ENCODE data around the gene CCDC85C. TPM values are rescaled to one million over a fixed set of nuclear protein-coding genes. Genes with fewer than 3 reads are reported as not detected.
A peak's percentile ranks its signal among the peaks of the same experiment; 100 is the strongest.

The CCDC85C gene
- total RNA-seq, 2 experiments from 2014 or later, result 10.2 to 11.7 TPM

- no peak for DNase-seq
- ChIA-PET POLR2A (interaction anchor here (1.1 kb wide), 1 partner anchor 128 kb away, joined by 3 read pairs; the partner anchor contains the start of genes CCNK and SETD3), CTCF (interaction anchor here (1.4 to 1.7 kb wide), 2 partner anchors 14 to 91 kb away, joined by 3 to 4 read pairs; no protein-coding TSS in a partner anchor)
- Mint-ChIP-seq H3K36me3 (ENCODE audit: low read depth) (no peaks in the 10 kb centered on the region), H3K27ac (no peak overlapping the region), H3K27me3 (no peaks in the 10 kb centered on the region), H3K4me1 (peaks cover 7% of the 10 kb centered on the region), H3K4me3 (no peak overlapping the region), H3K9me3 (no peaks in the 10 kb centered on the region)
Measured at GRCh38 chr14:99608591-99608990, 4.6 kb upstream of the CCDC85C start.

DNA sequence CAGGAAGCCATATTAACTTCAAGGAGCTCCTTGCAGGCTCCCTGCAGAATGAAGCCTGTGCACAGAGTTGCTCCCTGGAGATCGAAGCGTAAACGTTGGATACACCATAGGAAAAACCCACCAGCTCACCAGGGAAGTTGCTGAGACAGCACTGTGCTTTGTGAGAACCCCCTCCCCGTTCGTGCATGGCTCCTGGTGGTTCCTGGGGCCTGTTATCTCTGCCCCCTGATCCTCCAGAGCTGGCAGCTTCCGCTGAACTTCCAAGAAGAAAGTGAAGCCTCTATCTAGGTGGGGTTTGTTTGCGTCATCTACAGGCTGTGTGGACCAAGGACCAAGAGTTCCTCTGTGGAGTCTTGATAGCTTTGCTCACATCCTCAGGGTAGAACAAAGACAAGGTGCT is 2.4 kb upstream of the CCDC85C start:
- no peak for DNase-seq
- H3K4me1 Mint-ChIP-seq, result peaks cover 20% of the 10 kb centered on the region
- peaks cover 5% of the 10 kb centered on the region for H3K27me3 Mint-ChIP-seq
- no peak overlapping the region for H3K4me3 Mint-ChIP-seq
- no peaks in the 10 kb centered on the region for H3K9me3 Mint-ChIP-seq
- CTCF ChIA-PET, result interaction anchor here (1.0 kb wide), 1 partner anchor 22 kb away, joined by 4 read pairs; no protein-coding TSS in a partner anchor
- POLR2A ChIA-PET, result interaction anchor here (0.9 to 3.7 kb wide), 3 partner anchors 12 to 125 kb away, joined by 4 to 52 read pairs (median 6); partner anchors contain the start of genes CCNK, CYP46A1 and SETD3
- no peaks in the 10 kb centered on the region for H3K36me3 Mint-ChIP-seq (ENCODE audit: low read depth)
- no peak overlapping the region for H3K27ac Mint-ChIP-seq

DNA sequence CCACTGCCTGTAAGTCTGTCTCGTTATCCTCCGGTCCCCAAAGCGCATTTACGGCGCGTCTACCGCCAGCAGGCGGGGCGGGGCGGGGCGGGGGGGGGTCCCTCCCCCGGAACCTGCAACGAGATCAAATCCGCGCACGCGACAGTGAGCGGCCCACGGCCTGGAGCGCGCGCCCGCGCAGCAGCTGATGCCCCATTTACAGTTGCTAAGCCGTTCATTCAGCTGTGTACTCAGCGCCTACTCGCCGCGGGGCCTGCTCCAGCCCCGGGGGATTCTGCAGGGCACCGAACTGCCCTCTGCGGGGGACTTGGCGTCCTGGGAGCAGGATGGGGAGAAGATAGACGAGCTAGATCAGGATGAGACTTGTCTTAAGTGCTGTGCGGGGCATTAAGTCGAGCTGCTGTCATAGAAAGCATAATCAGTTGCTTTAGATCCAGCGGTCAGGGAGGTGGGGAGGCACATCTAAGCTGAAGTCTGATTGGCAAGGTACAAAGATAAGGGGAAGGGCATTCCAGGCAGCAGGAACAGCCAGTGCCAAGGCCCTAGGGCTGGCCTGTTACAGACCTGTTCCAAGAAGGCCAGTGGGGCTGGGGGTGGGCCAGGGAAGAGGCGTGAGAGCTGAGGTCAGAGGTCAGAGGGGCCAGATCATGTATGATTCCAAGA is 1.4 kb upstream of the CCDC85C start:
- Mint-ChIP-seq H3K36me3 (ENCODE audit: low read depth) (no peaks in the 10 kb centered on the region), H3K9me3 (no peaks in the 10 kb centered on the region), H3K4me3 (peak overlapping the region; percentile 86), H3K27ac (peak overlapping the region; percentile 78), H3K27me3 (peaks cover 5% of the 10 kb centered on the region), H3K4me1 (peaks cover 25% of the 10 kb centered on the region)
- peak; percentile 85 for DNase-seq
- ChIA-PET CTCF (interaction anchor here (1.0 to 1.5 kb wide), 3 partner anchors 11 to 77 kb away, joined by 4 read pairs; no protein-coding TSS in a partner anchor), POLR2A (interaction anchor here (0.9 to 3.7 kb wide), 10 partner anchors 11 to 366 kb away, joined by 3 to 52 read pairs (median 6); partner anchors contain the start of genes CCNK, CYP46A1 and SETD3)

- no peaks in the 10 kb centered on the region for H3K9me3 Mint-ChIP-seq
- H3K36me3 Mint-ChIP-seq (ENCODE audit: low read depth), result no peaks in the 10 kb centered on the region
- ChIA-PET POLR2A (interaction anchor here (0.8 to 3.7 kb wide), 10 partner anchors 10 to 366 kb away, joined by 3 to 52 read pairs (median 6); partner anchors contain the start of genes CCNK, CYP46A1 and SETD3), CTCF (interaction anchor here (1.1 to 1.5 kb wide), 2 partner anchors 10 to 78 kb away, joined by 4 read pairs; no protein-coding TSS in a partner anchor)
- H3K4me3 Mint-ChIP-seq, result peak overlapping the region; percentile 86
- DNase-seq, result no peak
- H3K27ac Mint-ChIP-seq, result peak overlapping the region; percentile 87
- H3K27me3 Mint-ChIP-seq, result peaks cover 5% of the 10 kb centered on the region
- peaks cover 25% of the 10 kb centered on the region for H3K4me1 Mint-ChIP-seq
Measured at GRCh38 chr14:99604766-99605298, 825 bp upstream of the CCDC85C start.

DNA sequence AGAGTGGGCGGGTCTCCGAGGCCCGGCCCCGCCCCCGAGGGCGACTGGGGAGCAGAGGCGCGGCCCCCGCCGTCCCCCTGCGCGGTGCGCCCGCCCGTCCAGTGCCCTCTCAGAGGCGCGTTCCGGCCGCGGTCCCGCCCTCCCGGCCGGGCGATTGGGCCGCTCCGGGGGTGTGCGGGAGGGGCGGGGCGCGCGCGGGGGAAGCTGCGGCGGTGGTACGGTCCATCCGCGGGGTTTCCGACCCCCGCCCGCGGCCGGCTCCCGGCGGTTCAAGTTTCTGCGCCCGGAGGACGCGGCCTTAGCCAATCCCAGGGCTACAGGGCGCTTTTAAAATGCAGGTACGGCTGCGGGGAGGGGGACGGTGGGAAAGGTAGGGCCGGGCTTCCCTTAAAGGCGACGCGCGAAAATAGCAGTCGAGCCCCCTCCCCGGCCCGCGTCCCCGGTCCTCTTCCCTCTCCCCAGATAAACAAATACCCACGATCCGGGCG is 315 bp upstream of the CCDC85C start:
- Mint-ChIP-seq H3K9me3 (no peaks in the 10 kb centered on the region), H3K27me3 (peaks cover 5% of the 10 kb centered on the region), H3K4me3 (peak overlapping the region; percentile 86), H3K27ac (peak overlapping the region; percentile 87), H3K4me1 (peaks cover 25% of the 10 kb centered on the region), H3K36me3 (ENCODE audit: low read depth) (no peaks in the 10 kb centered on the region)
- ChIA-PET CTCF (interaction anchor here (1.1 to 1.5 kb wide), 2 partner anchors 10 to 78 kb away, joined by 4 read pairs; no protein-coding TSS in a partner anchor), POLR2A (interaction anchor here (0.8 to 3.7 kb wide), 11 partner anchors 10 to 367 kb away, joined by 3 to 52 read pairs (median 5); partner anchors contain the start of genes CCNK, CYP46A1 and SETD3)
- peak; percentile 95 for DNase-seq

DNA sequence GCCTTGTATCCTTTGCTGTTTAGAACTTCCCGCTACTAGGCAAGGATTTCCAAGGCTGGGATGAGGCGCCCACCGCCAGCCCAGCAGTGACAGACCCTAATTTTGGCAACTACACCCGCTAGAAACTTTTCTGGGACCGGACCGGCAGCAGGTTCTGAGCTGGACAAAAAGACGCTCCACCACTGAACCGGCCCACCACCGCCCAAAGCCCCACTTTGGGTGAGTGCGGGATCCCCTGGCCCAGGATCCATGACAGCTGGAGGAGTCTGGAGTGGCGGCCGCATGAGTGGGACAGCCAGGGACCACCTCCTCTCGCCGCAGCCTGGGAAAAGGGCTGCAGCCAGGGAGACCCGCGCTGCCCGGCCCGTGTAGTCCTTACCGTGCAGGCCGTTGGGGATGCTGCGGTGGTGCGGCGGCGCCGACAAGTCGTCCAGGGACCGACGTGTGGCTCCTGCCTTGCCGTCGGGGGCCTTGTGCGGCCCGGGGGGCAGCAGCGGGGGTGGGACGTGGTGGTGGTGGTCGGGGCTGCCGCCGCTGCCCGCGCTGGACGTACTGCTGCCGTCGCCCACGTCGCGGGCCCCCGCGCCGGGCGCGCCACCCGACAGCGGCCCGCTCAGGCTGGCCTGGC is 1.1 kb downstream of the CCDC85C start:
- H3K4me3 Mint-ChIP-seq, result peak overlapping the region; percentile 53
- H3K27me3 Mint-ChIP-seq, result peaks cover 5% of the 10 kb centered on the region
- no peak for DNase-seq
- H3K4me1 Mint-ChIP-seq, result peaks cover 25% of the 10 kb centered on the region
- CTCF ChIA-PET, result interaction anchor here (0.7 to 1.2 kb wide), 3 partner anchors 8 to 26 kb away, joined by 4 read pairs; no protein-coding TSS in a partner anchor
- no peaks in the 10 kb centered on the region for H3K36me3 Mint-ChIP-seq (ENCODE audit: low read depth)
- POLR2A ChIA-PET, result interaction anchor here (0.7 to 3.7 kb wide), 8 partner anchors 8 to 122 kb away, joined by 3 to 52 read pairs (median 5); partner anchors contain the start of genes CCNK, CYP46A1 and SETD3
- no peak overlapping the region for H3K27ac Mint-ChIP-seq
- H3K9me3 Mint-ChIP-seq, result no peaks in the 10 kb centered on the region

DNA sequence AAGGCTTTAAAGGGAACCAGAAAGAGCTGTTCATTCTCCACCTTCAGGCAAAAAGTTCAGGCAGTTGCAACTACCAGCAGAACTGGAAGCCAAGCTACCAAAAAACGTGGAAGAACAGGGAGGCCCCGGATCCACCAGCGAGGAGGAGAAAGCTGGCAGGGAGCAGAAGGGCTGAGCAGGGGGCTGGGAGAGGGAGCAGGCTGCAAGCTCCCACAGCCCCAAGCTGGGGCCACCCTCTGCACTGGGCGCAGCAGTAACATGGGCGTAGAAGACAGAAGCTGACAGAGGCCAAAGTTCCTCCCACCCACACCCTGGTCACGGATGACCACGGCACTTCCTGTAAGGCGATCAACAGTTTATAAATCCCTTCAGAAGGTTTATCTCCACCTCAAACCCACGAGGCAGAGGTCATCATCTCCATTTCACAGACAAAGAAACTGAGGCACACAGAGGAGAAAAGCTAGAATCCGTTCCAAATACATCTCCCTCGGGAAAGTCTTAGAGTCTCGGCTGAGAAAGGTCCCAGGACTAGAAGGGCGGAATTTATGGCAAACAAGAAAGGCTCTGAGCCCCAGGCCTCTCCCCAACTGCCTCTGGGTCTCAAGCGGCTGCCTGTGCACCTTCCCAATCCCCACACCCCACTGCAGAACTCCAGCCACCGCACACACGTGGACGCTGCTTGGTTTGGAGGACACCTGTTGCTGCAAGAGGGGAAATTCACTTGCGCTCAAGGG is 1.8 kb downstream of the CCDC85C start:
- ChIA-PET POLR2A (interaction anchor here (0.7 to 2.0 kb wide), 2 partner anchors 7 to 18 kb away, joined by 5 read pairs; no protein-coding TSS in a partner anchor), CTCF (interaction anchor here (1.2 kb wide), 1 partner anchor 26 kb away, joined by 4 read pairs; no protein-coding TSS in a partner anchor)
- Mint-ChIP-seq H3K27ac (no peak overlapping the region), H3K36me3 (ENCODE audit: low read depth) (no peaks in the 10 kb centered on the region), H3K9me3 (no peaks in the 10 kb centered on the region), H3K27me3 (peaks cover 5% of the 10 kb centered on the region), H3K4me3 (peak overlapping the region; percentile 57), H3K4me1 (peaks cover 25% of the 10 kb centered on the region)
- DNase-seq, result no peak

DNA sequence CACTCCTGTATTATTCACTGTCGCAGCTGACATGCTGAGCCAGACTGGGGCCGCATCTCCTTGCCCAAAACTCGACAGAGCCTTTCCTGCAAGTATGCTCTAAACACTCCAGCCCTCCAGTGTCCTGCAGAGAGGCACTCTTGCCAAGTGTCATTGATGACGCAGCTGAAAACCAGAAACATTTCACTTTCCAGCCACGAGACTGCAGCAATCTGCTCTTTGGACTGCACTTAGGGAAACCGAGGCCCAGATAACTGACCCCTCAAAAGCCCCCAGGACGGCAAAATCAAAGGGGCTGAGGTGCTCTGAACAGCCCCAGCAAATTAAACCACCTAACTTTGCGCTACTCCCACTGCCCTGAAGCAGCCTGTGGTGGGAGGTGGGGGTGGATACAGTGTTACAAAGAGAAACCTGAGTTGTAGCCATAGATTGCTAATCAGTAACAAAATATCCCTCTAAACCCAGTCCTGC is 2.6 kb downstream of the CCDC85C start:
- Mint-ChIP-seq H3K4me3 (no peak overlapping the region), H3K36me3 (ENCODE audit: low read depth) (no peaks in the 10 kb centered on the region), H3K9me3 (no peaks in the 10 kb centered on the region), H3K27ac (no peak overlapping the region), H3K27me3 (peaks cover 5% of the 10 kb centered on the region), H3K4me1 (peaks cover 26% of the 10 kb centered on the region)
- CTCF ChIA-PET, result interaction anchor here (1.2 kb wide), 1 partner anchor 27 kb away, joined by 4 read pairs; no protein-coding TSS in a partner anchor
- DNase-seq, result no peak
- POLR2A ChIA-PET, result interaction anchor here (1.2 kb wide), 1 partner anchor 83 kb away, joined by 3 read pairs; the partner anchor contains the start of gene CYP46A1

DNA sequence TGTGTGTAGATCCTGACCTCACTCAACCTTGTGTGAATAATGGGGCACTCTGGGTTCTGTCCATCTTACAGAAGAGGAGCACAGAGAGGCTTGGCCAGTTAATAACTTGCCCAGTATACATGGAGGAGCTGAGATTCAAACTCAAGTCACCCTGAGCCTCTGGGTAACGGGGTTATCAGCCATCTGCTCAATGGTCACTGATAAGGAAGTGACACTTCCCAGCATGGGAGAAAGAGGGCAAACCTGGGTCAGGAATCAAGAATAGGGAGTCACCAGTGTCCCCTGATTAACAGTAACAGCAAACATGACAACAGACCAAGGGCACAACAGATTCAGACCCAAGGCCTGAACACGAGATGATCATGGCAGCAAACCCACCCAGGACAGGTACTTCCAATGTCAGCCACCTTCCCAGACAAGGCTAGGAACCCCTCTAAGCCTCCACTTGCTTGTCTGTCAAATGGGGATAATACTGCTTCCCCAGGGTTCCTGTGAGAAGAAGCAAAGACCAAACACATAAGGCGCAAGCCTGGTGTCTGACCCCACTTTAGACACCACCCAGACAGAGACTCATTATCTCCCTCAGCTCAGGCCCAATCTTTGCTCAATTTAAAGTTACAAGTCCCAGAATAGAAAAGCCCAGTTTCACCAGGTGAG is 3.6 kb downstream of the CCDC85C start:
- H3K27me3 Mint-ChIP-seq, result peaks cover 5% of the 10 kb centered on the region
- no peak overlapping the region for H3K4me3 Mint-ChIP-seq
- CTCF ChIA-PET, result no interaction called here
- H3K36me3 Mint-ChIP-seq (ENCODE audit: low read depth), result no peaks in the 10 kb centered on the region
- peaks cover 25% of the 10 kb centered on the region for H3K4me1 Mint-ChIP-seq
- POLR2A ChIA-PET, result interaction anchor here (1.2 kb wide), 1 partner anchor 84 kb away, joined by 3 read pairs; the partner anchor contains the start of gene CYP46A1
- no peak overlapping the region for H3K27ac Mint-ChIP-seq
- no peaks in the 10 kb centered on the region for H3K9me3 Mint-ChIP-seq
- no peak for DNase-seq

DNA sequence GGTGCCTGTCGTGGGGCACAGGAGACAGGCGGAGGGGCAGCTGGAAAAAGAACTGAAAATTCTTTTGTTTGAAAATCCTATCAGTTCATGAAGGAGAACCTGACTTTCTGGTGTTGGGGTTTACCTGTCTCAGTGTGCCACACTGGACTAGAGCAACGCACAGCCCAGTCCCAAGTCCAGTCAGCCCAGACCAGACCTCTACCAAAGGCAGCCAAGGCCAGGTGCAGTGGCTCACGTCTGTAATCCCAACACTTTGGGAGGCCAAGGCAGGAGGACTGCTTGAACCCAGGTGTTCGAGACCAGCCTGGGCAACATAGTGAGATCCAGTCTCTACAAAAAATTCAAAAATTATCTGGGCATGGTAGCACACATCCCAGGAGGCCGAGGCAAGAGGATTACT is 4.6 kb downstream of the CCDC85C start:
- DNase-seq, result no peak
- Mint-ChIP-seq H3K4me3 (no peak overlapping the region), H3K9me3 (no peaks in the 10 kb centered on the region), H3K36me3 (ENCODE audit: low read depth) (no peaks in the 10 kb centered on the region), H3K27ac (no peak overlapping the region), H3K27me3 (peaks cover 5% of the 10 kb centered on the region), H3K4me1 (peaks cover 31% of the 10 kb centered on the region)
- ChIA-PET CTCF (no interaction called here), POLR2A (no interaction called here)

GRCh38 chr14:99598774-99599173 is 5.2 kb downstream of the CCDC85C start:
- Mint-ChIP-seq H3K27ac (no peak overlapping the region), H3K4me1 (peaks cover 35% of the 10 kb centered on the region), H3K4me3 (no peak overlapping the region), H3K9me3 (no peaks in the 10 kb centered on the region), H3K36me3 (ENCODE audit: low read depth) (no peaks in the 10 kb centered on the region), H3K27me3 (peaks cover 5% of the 10 kb centered on the region)
- CTCF ChIA-PET, result no interaction called here
- POLR2A ChIA-PET, result no interaction called here
- DNase-seq, result no peak

All from activated CD4-positive, alpha-beta memory T cell treated with anti-CD3 and anti-CD28 coated beads, Interleukin-2, amount 10 ng/mL, durations not matched to agents 7 days and 5 days (primary cell).